Adrenal gland (tissue), 5 donors: ENCODE results near the gene PINLYP.

Experiments used
- POLR2A ChIP-seq, 2 donors: fragments of 450-650 bp; IDR thresholded peaks; one replicate each; pipeline ENCODE4 v1.6.1; 2017; ENCODE audit warnings: antibody characterized with exemption in 2 of 2, mild to moderate bottlenecking in 2 of 2, moderate library complexity in 1 of 2
- TF ChIP-seq, protein P1 (sequence below), 6 experiments: fragments of 450-650 bp in 4 of 6; fragments of 200-600 bp in 2 of 6; sonication (generic) in 1 of 6; IDR thresholded peaks; 1 replicate in 5 of 6; 2 replicates in 1 of 6; pipeline versions ENCODE4 v1.5.1 to v1.8.0; 2016 to 2021; ENCODE audit warnings: antibody characterized with exemption in 6 of 6, mild to moderate bottlenecking in 2 of 6, moderate library complexity in 1 of 6
- donor health status: DM: no; HTN: no; CAD: no.

DNA sequence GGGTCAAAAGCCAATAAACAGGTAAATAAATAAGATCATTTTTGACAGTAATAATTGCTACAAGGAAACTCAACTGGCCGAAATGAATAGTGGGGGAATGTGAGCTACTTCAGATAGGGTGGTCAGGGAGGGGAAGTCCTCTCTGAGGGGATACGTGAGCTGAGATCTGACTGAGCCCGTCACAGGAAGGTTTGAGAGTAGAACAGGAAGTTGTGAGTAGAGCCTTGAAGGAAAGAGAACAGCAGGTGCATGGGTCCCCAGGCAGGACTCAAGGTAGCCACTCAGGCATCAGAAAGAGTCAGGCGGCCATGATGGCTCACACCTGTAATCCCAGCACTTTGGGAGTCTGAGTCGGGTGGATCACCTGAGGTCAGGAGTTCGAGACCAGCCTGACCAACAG lies 14.1 kb downstream of the PINLYP start:
- TF ChIP-seq, protein P1, sequence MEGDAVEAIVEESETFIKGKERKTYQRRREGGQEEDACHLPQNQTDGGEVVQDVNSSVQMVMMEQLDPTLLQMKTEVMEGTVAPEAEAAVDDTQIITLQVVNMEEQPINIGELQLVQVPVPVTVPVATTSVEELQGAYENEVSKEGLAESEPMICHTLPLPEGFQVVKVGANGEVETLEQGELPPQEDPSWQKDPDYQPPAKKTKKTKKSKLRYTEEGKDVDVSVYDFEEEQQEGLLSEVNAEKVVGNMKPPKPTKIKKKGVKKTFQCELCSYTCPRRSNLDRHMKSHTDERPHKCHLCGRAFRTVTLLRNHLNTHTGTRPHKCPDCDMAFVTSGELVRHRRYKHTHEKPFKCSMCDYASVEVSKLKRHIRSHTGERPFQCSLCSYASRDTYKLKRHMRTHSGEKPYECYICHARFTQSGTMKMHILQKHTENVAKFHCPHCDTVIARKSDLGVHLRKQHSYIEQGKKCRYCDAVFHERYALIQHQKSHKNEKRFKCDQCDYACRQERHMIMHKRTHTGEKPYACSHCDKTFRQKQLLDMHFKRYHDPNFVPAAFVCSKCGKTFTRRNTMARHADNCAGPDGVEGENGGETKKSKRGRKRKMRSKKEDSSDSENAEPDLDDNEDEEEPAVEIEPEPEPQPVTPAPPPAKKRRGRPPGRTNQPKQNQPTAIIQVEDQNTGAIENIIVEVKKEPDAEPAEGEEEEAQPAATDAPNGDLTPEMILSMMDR (IDR thresholded peaks at IDR 0.05) = no peak
- TF ChIP-seq POLR2A (IDR thresholded peaks at IDR 0.05) = no peak
